Epithelial cell of proximal tubule (primary cell): ENCODE results near the gene ZFYVE1. TPM values are rescaled to one million over a fixed set of nuclear protein-coding genes. Genes with fewer than 3 reads are reported as not detected.
A peak's percentile ranks its signal among the peaks of the same experiment; 100 is the strongest.
"Not testable (repeated sequence)": the region's sequence is repeated elsewhere in the genome, so short reads cannot be mapped to it uniquely, and the experiment has no call there.

Source experiments
- DNase-seq: peaks from one replicate; pipeline ENCODE4 v3.0.0-alpha.2; 2011; ENCODE audit warnings: low read depth
- H3K4me3 ChIP-seq: 2 replicates; pipeline ENCODE4 v1.5.1; 2011; ENCODE audit warnings: low read depth, mild to moderate bottlenecking, low read length
- CTCF ChIP-seq: conservative IDR thresholded peaks from 2 replicates; pipeline ENCODE4 v1.5.1; 2012; ENCODE audit warnings: low read depth, mild to moderate bottlenecking, low read length
- total RNA-seq: library from RNA; depleted of rRNA; stranded (reverse); fragments of >200 nt; gene quantifications from 2 replicates; pipeline ENCODE4 v1.2.3, GENCODE V29; 2015

Gene ZFYVE1
- total RNA-seq, 1 donor from 2014 or later = 10.1 TPM

- no peak for DNase-seq
- H3K4me3 ChIP-seq = no peak overlapping the region
- no peak for TF ChIP-seq CTCF
These were observed 22.5 kb upstream of the ZFYVE1 start for GRCh38 chr14:73049428-73049827.

GRCh38 chr14:73047808-73048207, 20.9 kb upstream of the ZFYVE1 start:
- no peak for DNase-seq
- TF ChIP-seq CTCF = no peak
- H3K4me3 ChIP-seq = no peak overlapping the region

GRCh38 chr14:73036706-73037450, 10.0 kb upstream of the ZFYVE1 start:
- H3K4me3 ChIP-seq, DNase-seq: not testable (repeated sequence)

GRCh38 chr14:73027984-73028383, 1.1 kb upstream of the ZFYVE1 start:
- H3K4me3 ChIP-seq = no peak overlapping the region

GRCh38 chr14:73027546-73027945, 640 bp upstream of the ZFYVE1 start:
- TF ChIP-seq CTCF = no peak
- no peak for DNase-seq
- peak overlapping the region; percentile 89 for H3K4me3 ChIP-seq

More at GRCh38 chr14:73027984-73028383, 1.1 kb upstream of the ZFYVE1 start:
- no peak for TF ChIP-seq CTCF
- no peak for DNase-seq

GRCh38 chr14:73026243-73026844, 562 bp downstream of the ZFYVE1 start:
- H3K4me3 ChIP-seq = peak overlapping the region; percentile 89
- DNase-seq = no peak
- no peak for TF ChIP-seq CTCF

- H3K4me3 ChIP-seq = peak overlapping the region; percentile 89
- no peak for TF ChIP-seq CTCF
- DNase-seq = no peak
These were observed 1.4 kb downstream of the ZFYVE1 start for GRCh38 chr14:73025544-73025943.
